Amniotic epithelial cell (primary cell): ENCODE results near the gene GALNT7.
"Not testable (repeated sequence)": the region's sequence is repeated elsewhere in the genome, so short reads cannot be mapped to it uniquely, and the experiment has no call there.

Experiments used
- DNase-seq: peaks from one replicate; pipeline ENCODE4 v3.0.0-alpha.2; 2010; ENCODE audit warnings: low read depth

Gene GALNT7, protein sequence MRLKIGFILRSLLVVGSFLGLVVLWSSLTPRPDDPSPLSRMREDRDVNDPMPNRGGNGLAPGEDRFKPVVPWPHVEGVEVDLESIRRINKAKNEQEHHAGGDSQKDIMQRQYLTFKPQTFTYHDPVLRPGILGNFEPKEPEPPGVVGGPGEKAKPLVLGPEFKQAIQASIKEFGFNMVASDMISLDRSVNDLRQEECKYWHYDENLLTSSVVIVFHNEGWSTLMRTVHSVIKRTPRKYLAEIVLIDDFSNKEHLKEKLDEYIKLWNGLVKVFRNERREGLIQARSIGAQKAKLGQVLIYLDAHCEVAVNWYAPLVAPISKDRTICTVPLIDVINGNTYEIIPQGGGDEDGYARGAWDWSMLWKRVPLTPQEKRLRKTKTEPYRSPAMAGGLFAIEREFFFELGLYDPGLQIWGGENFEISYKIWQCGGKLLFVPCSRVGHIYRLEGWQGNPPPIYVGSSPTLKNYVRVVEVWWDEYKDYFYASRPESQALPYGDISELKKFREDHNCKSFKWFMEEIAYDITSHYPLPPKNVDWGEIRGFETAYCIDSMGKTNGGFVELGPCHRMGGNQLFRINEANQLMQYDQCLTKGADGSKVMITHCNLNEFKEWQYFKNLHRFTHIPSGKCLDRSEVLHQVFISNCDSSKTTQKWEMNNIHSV

DNA sequence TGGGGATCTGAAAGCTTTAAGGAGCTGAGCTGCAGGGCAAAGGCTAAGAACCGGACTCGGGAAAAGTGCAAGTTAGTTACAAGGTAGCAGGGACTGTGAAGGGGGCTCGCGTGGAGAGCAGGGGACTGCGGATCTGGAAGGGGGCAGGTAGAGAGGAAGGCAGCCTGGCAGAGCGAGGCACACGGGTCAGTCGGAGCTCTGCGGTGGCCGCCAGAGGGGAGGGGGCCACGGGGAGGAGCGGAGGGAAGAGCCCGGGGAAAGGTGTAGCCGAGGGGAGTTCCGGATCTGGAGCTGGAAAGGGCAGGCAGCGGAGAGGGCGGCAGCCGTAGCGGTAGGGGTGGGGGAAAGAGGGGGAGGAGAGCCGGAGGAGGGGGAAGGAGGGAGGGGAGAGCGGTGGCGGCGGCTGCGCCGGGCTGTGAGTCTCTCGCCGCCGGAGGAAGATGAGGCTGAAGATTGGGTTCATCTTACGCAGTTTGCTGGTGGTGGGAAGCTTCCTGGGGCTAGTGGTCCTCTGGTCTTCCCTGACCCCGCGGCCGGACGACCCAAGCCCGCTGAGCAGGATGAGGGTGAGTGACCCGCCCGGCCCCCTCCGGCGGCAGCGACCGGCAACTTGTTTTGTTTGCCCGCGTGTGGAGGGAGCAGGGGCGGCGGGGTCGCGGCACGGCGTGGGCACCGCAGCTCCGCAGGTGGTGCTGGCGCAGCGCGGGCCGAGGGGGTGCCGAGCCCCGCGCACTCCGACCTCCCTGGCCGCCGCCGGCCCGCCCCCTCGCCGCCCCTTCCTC lies at the start of gene GALNT7:
TSS of gene GALNT7 (plus strand) at position 416 of the 782 bp plus-strand sequence. CDS start at position 441, 25 bp downstream.
- DNase-seq: peak; percentile 49

DNA sequence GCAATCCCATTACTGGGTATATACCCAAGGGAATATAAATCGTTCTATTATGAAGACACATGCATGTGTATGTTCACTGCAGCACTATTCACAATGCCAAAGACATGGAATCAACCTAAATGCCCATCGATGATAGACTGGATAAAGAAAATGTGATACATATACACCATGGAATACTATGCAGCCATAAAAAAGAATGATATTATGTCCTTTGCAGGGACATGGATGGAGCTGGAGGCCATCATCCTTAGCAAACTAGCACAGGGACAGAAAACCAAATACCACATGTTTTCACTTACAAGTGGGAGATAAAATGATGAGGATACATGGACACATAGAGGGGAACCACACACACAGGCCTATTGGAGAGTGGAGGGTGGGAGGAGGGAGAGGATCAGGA lies 49.8 kb upstream of the GALNT7 start:
- not testable (repeated sequence) for DNase-seq

DNA sequence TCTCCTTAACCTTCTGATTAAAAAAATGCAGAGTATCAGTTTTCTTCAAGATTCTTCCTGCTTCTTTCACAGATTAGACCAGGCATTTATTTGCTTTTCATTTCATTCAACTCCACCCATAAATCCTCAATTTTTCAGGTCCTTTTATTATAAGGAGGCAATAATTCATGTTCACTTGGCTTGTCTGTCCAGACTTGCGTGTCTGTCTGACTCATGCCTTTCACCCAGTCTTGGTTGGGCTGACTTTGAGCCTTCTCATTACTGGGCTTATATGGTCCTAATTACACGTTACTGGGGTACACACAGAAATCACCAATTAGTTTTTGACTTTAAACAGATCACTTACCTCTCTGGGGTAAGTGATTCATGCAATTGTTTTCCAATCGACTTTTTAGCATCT lies 48.8 kb upstream of the GALNT7 start:
- DNase-seq: peak; percentile 37

DNA sequence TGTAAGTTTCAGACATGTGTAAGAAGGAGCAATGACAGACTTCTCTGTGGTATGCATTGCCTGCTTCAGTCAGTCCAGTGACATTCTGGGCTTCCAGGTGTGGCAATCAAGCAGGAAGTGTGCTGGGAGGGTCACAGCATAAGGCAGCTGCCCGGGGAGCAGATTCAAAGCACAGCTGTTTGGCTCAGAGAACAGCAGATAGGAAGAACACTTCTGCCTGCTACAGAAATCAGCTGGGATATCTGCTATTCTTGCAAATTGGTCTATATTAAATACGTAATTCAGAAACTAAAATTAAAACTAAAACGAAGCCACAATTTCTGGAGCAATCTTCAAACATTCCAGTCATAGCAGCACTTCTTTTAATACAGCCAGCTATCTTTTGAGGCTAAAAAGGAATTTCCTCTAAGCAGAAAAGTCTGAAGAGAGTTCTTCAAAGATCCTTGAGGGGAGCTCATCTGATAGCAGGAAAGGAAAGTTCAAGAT lies 47.5 kb upstream of the GALNT7 start:
- peak; percentile 66 for DNase-seq

DNA sequence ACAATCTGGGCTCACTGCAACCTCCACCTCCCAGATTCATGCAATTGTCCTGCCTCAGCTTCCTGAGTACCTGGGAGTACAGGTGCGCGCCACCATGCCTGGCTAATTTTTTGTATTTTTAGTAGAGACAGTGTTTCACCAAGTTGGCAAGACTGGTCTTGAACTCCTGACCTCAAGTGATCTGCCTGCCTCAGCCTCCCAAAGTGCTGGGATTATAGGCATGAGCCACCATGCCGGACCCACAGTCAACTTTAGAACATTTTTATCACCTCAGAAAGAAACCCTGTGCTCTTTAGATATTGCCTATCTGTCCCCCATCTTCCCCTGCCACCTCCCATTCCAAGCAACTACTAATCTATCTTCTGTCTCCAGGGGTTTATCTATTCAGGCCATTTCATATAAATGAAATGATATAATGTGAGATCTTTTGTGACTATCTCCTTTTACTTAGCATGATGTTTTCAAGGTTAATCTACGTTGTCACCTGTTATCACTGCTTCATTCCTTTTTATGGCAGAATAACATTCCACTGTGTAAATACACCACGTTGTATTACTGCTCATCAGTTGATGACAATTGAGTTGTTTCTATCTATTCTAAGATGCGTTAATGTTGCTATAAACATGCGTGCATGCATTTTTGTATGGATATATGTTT lies 44.3 kb upstream of the GALNT7 start:
- DNase-seq: no peak

DNA sequence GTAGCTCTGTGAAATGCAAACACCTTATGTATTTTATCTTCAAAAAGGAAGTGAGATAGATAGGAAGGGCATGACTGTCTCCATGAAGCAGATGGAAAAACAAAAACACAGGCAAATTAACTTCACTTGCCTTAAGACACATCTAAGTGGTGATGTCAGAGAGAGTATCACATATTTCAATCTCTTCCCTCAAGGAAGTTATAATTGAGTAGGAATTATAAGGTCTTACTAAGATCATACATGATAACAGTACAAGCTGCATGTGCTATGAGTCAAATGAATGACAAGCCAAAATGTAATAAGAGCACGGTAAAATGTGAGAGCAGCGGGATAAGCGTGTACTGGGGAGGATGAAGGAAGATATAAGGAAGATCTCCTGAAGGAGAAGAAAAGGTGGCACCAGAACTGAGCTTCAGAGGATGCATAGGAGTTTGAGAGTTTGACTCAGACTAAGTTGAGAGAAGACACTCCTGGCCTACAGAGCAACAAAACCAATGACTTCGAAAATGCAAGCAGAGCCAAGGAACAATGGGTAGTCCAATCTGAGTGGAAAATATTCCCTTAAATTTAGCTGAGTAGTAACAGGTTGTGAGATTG lies 43.3 kb upstream of the GALNT7 start:
- peak; percentile 6 for DNase-seq

DNA sequence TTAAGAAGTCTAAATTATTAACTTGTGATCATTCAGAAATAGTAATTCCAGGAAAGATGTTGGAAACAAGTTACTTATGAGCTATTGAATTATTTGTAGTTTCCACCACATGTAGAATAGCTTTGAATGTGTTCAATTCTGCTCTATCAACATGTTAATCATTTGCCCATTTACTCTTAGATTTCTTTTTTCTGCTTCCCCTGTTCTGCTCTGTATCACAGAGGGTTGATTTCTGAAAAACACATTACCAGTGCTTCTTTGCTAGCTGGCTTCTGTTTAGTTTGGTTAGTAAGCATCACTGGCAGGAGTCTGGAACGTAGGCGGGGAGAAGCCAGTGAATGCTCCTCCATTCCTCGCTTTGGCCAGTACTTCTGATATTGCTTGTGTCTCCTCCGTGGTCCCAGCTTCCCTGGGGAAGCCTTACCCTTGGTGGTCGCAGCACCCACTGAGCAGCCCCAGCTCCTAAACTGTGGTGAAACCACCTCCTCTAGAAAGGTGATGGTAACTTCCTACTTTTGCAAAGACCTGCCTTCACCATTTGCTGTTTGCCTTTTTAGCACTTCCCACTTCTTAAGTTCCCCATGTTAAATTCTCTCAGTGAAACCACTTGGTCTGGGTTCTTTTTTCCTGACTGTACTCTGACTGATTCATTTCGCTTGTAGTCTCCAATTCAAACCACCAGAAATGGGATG lies 40.3 kb upstream of the GALNT7 start:
- DNase-seq: no peak

DNA sequence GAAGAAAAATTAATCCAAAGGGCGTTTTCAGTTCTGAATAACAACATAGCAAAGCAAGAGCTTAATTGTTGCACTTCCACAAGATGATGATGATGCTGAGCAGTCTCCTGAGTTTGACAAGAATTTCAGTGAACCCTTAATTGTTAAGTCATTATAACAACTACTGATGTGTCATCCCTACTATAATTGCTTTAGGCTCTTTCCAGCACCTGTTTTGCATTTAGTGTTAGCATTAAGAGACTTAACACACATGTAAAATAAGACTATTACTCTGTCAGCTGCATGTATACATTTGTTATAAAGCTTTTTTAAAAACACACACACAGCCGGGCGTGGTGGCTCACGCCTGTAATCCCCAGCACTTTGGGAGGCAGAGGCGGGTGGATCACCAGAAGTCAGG lies 37.9 kb upstream of the GALNT7 start:
- no peak for DNase-seq

DNA sequence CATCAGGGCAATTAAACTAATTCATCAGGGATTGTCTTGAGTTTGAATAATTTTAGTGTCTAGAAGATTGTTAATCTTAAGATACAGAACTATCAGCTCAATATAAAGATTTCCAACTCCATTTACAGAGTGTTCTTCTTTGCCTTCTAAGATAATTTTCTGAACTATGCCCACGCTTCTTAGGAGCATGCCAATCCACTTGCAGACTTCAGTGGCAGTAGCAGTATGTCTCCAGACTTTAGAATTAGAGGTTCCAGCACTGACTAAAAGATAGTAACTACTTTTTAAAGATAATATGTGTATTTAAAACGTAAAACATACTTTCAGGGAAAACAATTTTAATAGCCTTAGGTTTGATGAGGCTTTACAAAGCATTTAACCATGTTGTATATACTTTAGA lies 34.2 kb upstream of the GALNT7 start:
- DNase-seq: no peak

DNA sequence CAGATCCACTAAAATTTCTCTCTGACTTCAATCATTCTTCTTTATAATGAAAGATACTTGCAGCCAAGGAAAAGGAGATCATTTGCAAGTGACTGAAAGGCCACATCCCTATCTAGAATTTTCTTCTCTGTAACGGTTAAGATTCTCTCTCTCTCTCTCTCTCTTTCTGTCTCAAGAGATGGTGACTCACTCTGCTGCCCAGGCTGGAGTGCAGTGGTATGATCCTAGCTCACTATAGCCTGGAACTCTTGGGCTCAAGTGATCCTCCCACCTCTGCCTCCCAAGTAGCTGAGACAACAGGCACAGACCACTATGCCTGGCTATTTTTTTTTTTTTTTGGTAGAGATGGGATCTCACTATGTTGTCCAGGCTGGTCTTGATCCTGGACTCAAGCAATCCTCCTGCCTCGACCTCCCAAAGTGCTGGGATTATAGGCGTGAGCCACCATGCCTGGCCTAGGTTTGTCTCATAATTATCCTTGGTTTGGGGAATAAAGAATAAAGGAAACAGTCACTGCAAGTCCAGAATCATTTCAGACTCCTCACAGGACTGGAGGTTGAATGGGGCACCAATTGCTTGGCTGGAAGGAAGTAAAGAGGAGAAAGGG lies 33.3 kb upstream of the GALNT7 start:
- peak; percentile 78 for DNase-seq

DNA sequence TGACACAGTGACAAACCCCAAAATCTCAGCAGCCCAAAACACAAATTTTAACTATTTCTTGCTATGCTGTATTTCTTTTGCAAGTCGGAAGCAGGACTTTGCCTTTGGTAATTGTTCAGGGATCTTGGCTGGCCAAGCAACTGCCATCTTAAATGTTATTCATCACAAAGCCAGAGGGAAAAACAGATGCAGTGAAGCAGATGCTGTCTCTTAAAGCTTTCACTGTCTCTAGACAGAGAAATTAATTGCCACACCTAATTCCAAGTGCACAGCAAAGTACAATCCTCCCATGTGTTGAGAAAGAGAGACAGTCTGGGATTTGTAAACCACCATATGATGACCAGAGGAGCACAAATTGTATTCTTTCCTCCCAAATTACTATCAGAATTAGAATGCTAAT lies 30.0 kb upstream of the GALNT7 start:
- DNase-seq: no peak

DNA sequence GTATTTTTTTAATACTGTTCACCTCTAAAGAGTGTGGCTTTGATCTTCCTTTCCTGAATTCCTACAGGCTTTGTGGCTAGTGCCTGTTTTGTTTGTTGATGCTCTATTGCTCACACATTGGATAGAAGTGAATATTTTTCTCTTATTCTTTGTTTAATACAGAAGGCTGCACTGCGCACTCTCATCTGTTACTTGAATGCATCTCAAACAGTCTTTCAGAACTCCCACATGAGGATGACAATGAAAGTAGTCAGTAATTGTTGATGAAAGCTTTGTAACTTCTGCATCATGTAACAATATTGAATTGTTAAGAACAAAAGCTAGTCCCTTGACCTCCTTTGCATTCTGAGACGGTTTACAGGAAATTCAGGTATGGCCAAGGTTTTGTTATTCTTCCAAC lies 29.1 kb upstream of the GALNT7 start:
- DNase-seq: no peak

DNA sequence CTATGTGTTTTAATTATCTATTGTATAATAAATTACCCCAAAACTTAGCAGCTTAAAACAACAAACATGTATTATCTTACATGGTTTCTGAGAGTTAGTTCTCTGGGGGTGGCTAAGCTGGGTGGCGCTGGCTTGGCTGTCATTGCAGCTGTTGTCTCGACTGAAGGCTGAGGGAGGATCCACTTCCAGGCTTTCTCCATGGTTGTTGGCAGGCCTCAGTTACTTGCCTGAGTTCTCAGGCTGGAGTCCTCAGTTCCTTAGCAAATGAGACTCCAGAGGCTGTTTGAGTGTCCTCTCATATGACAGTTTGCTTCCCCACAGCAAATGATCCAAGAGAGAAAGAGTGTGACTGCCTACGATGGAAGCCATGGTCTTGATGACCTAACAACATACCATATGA lies 23.5 kb upstream of the GALNT7 start:
- DNase-seq: no peak

DNA sequence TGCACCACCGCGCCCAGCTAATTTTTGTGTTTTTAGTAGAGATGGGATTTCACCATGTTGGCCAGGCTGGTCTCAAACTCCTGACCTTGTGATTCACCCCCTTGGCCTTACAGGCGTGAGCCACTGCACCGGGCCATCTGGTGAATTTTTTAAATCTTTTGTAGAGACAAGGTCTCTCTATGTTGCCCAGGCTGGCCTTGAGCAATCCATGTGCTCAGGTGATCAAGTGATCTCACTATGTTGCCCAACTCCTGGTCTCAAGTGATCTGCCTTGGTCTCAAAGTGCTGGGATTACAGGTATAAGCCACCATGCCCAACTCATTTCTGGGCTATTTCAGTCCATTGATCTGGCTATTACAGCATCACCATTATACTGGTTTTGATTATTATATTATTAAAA lies 22.2 kb upstream of the GALNT7 start:
- peak; percentile 63 for DNase-seq

DNA sequence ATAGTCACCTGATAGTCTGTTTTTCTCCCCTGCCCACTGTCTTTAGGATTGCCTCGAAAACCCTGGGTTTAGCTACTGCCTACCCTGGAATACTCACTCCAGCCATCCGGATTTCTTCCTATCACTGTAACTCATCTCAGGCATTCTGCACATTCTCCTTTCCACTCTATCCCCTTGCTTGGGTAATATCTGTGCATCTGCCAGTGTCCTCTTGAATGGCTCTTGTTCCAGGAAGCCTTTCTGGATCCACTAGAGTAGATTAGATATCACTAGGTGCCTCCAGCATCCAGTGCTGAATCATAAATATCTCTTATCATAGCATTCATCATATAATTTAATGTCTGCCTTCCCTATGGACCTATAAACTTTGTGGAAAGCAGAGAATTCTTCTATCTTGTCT lies 17.1 kb upstream of the GALNT7 start:
- DNase-seq: no peak

DNA sequence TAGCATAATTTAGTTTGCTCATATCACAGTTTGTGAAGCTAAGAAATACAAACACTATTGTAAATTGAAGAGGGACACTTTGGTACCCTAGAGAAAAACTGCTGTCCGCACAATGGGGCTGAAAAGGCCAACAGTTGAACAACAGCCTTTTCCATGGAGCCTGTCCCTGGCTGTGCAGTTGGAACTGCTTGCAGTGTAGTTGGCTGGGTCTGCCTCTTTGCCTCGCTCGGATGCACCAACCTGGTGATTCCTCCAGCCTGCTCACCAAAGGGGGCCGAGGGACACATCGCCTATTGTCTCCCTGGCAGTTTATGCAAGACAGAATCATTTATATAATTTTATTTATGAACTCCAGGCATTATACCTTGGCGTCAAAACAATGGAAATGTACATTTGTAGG lies 16.5 kb upstream of the GALNT7 start:
- no peak for DNase-seq

DNA sequence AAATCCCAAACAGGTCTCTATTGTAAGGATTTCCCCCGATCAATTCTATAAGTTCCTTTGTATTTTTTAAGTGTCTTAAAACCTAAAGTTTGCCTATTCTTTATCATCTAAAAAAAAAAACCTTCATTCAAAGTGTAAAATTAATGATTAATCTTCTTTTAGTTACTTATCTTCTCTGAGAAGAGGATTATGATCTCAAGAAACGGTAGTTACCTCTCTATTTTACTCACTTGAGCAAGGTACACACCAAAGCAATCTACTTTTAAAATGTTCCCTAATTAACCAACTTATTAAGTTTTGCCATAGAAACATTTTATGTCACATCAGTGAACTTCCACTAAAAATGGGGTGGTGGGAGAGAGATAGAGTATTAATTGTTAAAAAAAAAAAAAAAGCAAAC lies 15.2 kb upstream of the GALNT7 start:
- no peak for DNase-seq

DNA sequence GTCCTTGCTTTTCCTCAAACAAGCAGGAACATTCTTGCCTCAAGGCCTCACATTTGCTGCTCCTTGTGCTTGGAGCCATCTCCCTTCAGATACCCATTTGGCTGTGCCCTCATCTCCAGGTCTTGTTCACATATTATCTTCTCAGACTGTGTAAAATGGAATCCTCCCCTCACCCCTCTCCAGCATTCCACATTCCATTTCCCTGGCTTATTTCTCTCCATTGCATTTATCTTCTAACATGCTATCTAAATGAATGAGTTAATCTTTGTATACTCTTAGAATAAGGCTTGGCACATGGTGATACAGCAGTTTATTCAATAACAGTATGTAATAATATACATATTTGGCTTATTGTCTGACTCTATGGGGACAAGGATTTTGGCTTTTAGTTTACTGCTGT lies 8.8 kb upstream of the GALNT7 start:
- peak; percentile 6 for DNase-seq

DNA sequence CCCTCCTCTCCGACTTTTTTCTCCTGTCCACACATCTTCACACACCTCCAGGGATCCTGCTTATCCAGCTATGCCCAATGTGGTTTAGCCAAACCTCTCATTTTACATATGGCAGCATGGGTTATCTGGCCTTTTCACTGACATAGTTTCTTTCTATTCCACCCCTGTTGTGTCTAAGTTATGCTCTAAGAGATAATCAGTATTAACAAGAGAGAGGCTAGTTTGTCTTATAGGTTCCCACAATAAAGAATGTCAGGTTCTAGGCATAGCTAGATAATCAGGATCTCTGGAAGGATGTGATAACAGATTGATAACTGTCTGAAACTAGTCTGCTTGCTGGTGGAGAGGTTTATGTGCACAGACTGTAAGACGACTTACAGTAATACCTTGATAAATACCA lies 7.7 kb upstream of the GALNT7 start:
- no peak for DNase-seq

DNA sequence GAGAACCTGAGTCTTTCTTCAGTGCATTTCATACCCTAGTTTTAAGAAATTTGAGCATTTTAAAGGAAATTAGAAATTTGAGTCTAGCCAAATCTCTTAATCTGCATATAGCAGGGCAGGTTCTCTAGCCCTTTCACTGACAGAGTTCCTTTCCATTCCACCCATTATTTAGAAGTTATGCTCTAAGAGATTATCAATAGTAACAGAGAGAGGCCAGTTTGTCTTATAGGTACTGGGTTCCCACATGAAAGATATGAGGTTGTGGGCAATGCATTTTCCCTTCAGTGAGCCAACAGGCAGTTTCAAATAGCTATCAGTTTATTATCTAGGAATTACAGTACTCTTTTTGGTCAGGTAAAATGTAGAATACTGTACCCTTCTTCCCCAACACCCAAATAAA lies 7.3 kb upstream of the GALNT7 start:
- DNase-seq: no peak

DNA sequence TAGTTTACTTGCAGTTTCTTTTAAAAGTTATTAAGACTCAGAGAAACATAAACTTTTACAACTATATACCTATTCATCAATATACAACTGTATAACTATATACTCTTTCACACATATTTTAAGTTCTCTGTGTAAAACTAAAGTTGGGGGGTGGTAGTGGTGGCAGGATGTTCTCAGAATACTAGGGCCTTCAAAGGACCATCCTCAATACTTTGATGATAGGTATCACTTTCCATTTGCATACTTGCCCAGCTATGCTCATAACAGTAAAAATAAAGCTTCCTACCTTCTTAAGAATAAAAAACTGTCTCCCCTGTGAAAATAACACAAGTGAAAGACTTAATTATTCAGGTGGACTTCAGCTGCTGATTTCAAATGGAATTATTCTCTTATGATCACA lies 2.9 kb upstream of the GALNT7 start:
- no peak for DNase-seq
